ENCODE results near the gene UBL7.

DNA sequence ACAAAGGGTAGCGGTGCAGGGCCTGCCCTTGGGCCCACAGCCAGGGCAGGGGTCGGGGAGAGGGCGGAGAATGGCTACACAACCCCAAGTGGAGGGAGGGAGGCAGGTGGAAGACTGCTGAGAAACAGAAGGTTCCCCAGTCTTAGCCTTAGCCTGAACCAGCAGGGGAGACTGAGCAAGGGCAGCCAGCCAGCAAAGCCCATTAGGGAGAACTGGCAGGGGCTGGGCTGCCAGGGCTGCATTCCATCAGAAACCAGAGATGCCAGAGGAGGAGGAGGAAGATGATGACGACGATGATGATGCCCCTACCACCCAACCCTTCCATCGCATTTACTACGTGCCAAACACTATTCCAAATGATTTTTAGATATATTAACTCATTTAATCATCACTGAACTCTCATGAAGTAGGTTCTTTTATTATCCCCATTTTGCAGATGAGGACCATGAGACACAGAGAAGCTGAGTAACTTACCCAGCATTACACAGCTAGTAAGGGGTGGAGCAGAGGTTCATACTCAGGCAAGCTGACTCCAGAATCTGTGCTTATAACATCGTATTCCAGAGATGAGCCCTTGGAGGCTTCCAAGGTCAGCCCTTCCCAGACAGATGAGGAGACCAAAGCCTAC lies 35.9 kb downstream of the UBL7 start:
- no peak for TF ChIP-seq CTCF (IDR thresholded peaks at IDR 0.05)
- TF ChIP-seq POLR2A (IDR thresholded peaks at IDR 0.05), result no peak
